ENCODE data around the gene PLXNA2.

- TF ChIP-seq POLR2A (IDR thresholded peaks at IDR 0.05): no peak
- TF ChIP-seq POLR2AphosphoS5 (IDR thresholded peaks at IDR 0.05; ENCODE audit: insufficient read depth in 1 of 2, low read depth in 1 of 2): no peak
These were observed 107.6 kb downstream of the PLXNA2 start for GRCh38 chr1:208136459-208137182.

All from vagina (tissue), 2 donors.